Thyroid gland (tissue), 4 donors: ENCODE data around the gene GAB3. TPM values are rescaled to one million over a fixed set of nuclear protein-coding genes. Genes with fewer than 3 reads are reported as not detected.
"Not testable (repeated sequence)": the region's sequence is repeated elsewhere in the genome, so short reads cannot be mapped to it uniquely, and the experiment has no call there.

ENCODE experiments used
- DNase-seq, 2 donors: peaks; one replicate each; pipeline ENCODE4 v3.0.0-alpha.2; 2019
- H3K27ac ChIP-seq, 3 donors: fragments of 200-600 bp; sonication (generic); 1 replicate in 2 of 3; 2 replicates in 1 of 3; pipeline ENCODE4 v1.5.1; 2016 to 2019; ENCODE audit warnings: mild to moderate bottlenecking in 1 of 3, moderate library complexity in 1 of 3
- H3K27me3 ChIP-seq: fragments of 200-600 bp; sonication (generic); one replicate; pipeline ENCODE4 v1.5.1; 2019
- H3K36me3 ChIP-seq, 2 donors: fragments of 200-600 bp; sonication (generic); one replicate each; pipeline ENCODE4 v1.5.1; 2016 to 2019
- H3K4me1 ChIP-seq, 2 donors: fragments of 200-600 bp; sonication (generic); one replicate each; pipeline ENCODE4 v1.5.1; 2017 to 2019
- H3K4me3 ChIP-seq, 3 donors: fragments of 200-600 bp; sonication (generic); replicated peaks in 1 of 3; 1 replicate in 2 of 3; 2 replicates in 1 of 3; pipeline ENCODE4 v1.5.1; 2016; ENCODE audit warnings: mild to moderate bottlenecking in 1 of 3
- H3K9me3 ChIP-seq: fragments of 200-600 bp; sonication (generic); one replicate; pipeline ENCODE4 v1.5.1; 2017
- POLR2A ChIP-seq, 2 donors: fragments of 450-650 bp; IDR thresholded peaks; one replicate each; pipeline ENCODE4 v1.6.1; 2017; ENCODE audit warnings: antibody characterized with exemption in 2 of 2, mild to moderate bottlenecking in 2 of 2, moderate library complexity in 1 of 2
- WGBS, 2 donors: methylation state at CpG; one replicate each; pipeline ENCODE4 v1.1.5; 2017; 5-methylcytosine and 5-hydroxymethylcytosine counted together
- intact Hi-C: fragments of 100-400 bp; cut with DNase I; formaldehyde crosslinking; loops from one replicate; pipeline ENCODE4 v1.15.1; 2023
- total RNA-seq, 4 donors: library from RNA; depleted of rRNA; stranded (reverse); fragments of >200 nt; gene quantifications; one replicate each; pipeline ENCODE4 v1.2.3, GENCODE V29; 2016
- TF ChIP-seq, protein P1 (sequence below), 6 experiments: fragments of 200-600 bp in 3 of 6; fragments of 450-650 bp in 3 of 6; sonication (generic) in 3 of 6; IDR thresholded peaks; one replicate each; pipeline ENCODE4 v1.5.1; 2016 to 2019; ENCODE audit warnings: antibody characterized with exemption in 6 of 6, mild to moderate bottlenecking in 2 of 6, inconsistent platforms in 1 of 6, moderate library complexity in 1 of 6

The GAB3 gene
- total RNA-seq, 4 donors from 2014 or later: 5.8 to 10.2 (median 8.1) TPM

DNA sequence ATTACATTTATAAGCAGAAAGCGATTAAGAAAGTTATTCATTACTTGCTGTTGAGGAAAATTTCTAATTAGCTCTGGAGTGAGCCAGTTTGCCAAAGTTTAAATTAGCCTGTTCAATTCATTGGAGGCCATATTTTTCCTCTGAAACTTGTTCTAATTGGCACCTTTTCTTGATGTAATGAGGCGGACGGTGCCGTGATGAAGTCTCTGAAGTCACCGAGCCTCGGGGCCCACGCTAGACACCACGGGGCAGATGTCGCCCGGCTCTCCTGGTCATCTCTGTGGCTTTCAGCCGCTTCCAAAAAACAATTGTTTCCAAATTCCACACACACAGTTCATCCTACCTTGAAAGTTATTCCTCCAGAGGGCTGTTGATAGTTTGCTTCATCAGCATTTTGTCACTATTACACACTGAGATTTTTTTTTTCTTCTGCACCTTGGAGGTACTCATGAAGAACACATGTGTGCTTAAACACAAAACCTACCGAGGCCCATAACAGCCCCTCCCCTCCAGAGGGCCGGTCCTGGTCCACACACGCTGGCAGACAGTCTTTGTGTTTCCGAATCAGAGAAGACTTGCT, 93.6 kb downstream of the GAB3 start:
- Histone ChIP-seq H3K9me3 (no peaks in the 10 kb centered on the region), H3K36me3 (no peaks in the 10 kb centered on the region), H3K4me3 (no peak overlapping the region), H3K27me3 (no peaks in the 10 kb centered on the region), H3K27ac (no peak overlapping the region), H3K4me1 (no peaks in the 10 kb centered on the region)
- 90 to 93% methylated on average over 15 of the region's 15 CpGs for WGBS, 2 donors
- no peak for DNase-seq
- intact Hi-C loops: no loop called here
- TF ChIP-seq POLR2A (IDR thresholded peaks at IDR 0.05): no peak
- TF ChIP-seq, protein P1, sequence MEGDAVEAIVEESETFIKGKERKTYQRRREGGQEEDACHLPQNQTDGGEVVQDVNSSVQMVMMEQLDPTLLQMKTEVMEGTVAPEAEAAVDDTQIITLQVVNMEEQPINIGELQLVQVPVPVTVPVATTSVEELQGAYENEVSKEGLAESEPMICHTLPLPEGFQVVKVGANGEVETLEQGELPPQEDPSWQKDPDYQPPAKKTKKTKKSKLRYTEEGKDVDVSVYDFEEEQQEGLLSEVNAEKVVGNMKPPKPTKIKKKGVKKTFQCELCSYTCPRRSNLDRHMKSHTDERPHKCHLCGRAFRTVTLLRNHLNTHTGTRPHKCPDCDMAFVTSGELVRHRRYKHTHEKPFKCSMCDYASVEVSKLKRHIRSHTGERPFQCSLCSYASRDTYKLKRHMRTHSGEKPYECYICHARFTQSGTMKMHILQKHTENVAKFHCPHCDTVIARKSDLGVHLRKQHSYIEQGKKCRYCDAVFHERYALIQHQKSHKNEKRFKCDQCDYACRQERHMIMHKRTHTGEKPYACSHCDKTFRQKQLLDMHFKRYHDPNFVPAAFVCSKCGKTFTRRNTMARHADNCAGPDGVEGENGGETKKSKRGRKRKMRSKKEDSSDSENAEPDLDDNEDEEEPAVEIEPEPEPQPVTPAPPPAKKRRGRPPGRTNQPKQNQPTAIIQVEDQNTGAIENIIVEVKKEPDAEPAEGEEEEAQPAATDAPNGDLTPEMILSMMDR (IDR thresholded peaks at IDR 0.05): no peak

DNA sequence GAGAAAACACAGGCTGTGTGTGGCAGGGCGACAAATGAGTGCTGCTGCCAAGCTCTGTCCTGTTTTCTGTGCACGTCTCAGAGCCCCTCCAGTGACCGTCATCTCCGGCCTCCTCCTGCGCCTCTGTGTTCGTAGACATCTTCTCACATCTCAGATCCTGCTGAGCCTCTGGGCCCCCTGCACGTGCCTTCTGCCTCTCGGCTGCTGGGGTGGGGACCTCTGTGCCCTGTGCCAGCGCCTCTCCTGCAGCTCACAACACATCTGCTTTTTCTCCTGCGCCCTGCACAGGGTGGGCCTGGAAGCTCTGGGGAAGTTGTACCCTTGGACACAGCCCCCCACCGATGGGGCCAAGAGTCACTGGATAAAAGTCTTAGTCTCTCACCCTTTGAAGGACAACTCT, 95.1 kb downstream of the GAB3 start:
- TF ChIP-seq, protein P1 (IDR thresholded peaks at IDR 0.05): no peak
- no peak for TF ChIP-seq POLR2A (IDR thresholded peaks at IDR 0.05)
- 84 to 85% methylated on average over 7 to 11 of the region's 11 CpGs for WGBS, 2 donors
- Histone ChIP-seq H3K9me3 (no peaks in the 10 kb centered on the region), H3K4me1 (no peaks in the 10 kb centered on the region), H3K4me3 (no peak overlapping the region), H3K27ac (no peak overlapping the region), H3K27me3 (no peaks in the 10 kb centered on the region), H3K36me3 (no peaks in the 10 kb centered on the region)
- DNase-seq: no peak
- intact Hi-C loops: no loop called here

DNA sequence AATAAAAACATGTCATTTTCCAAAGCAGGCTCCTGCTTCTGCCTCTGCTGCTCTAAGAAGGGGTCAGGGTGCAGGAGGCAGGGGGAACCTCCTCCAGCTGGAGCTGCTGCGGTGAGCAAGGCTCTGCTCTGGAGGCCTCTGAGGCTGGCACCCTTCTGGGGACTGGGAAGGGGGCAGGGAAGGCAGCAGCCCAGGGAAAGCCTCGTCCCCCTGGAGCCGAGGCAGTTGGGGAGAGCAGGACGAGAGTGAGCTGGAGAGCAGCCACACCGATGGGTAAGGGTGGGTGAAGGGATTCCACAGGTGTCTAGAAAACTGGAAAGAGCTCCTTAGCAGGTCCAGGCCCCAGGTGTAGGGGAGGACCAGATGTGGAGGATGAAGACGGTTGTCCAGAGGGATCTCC, 95.5 kb downstream of the GAB3 start:
- no peak for DNase-seq
- Histone ChIP-seq H3K27ac (no peak overlapping the region), H3K4me1 (no peaks in the 10 kb centered on the region), H3K4me3 (no peak overlapping the region), H3K27me3 (no peaks in the 10 kb centered on the region), H3K36me3 (no peaks in the 10 kb centered on the region), H3K9me3 (no peaks in the 10 kb centered on the region)
- intact Hi-C loops: no loop called here
- 67 to 79% methylated on average over 5 of the region's 6 CpGs for WGBS, 2 donors
- no peak for TF ChIP-seq POLR2A (IDR thresholded peaks at IDR 0.05)
- TF ChIP-seq, protein P1 (IDR thresholded peaks at IDR 0.05): no peak

DNA sequence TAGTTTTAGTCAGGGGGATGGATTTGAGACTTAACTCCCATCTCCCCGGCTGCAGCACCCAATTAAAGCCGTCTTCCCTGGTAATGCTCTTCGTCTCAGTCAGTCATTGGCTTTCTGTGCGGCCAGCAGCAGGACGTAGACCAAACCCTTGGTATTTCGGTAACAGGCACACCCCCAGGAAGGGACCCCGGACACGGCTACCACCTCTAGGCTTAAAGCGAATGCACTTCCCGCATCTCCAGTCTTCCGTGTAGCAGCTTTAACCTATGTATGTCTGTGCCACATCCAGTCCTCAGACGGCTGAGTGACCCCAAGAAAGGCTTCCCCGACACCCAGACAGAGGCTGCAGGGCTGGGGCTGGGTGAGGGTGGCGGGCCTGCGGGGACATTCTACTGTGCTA, 96.0 kb downstream of the GAB3 start:
- Histone ChIP-seq H3K27ac (no peak overlapping the region), H3K9me3 (no peaks in the 10 kb centered on the region), H3K36me3 (no peaks in the 10 kb centered on the region), H3K4me3 (no peak overlapping the region), H3K27me3 (no peaks in the 10 kb centered on the region), H3K4me1 (no peaks in the 10 kb centered on the region)
- no peak for DNase-seq
- 86% methylated on average over 5 to 13 of the region's 15 CpGs for WGBS, 2 donors
- TF ChIP-seq, protein P1 (IDR thresholded peaks at IDR 0.05): no peak
- TF ChIP-seq POLR2A (IDR thresholded peaks at IDR 0.05): no peak
- intact Hi-C loops: no loop called here

DNA sequence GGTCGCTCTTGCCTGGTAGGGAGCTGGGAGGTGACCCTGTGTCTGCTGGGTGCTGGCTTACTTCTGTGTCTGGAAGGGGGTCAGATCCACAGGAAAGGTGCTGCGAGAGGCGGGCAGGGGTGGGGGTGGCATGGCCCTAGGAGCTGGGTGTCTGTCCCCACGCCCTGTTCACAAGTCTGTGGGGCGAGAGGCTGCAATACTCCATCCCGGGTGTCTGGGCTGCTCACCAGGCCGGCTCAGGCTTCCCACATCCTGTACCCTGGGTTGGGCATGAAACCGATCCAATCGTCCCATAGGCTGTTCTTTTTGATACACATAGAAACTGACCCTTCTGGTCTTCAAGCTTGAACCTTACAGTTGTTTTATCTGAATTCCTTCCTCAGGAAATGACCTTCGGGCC, 96.5 kb downstream of the GAB3 start:
- 57 to 93% methylated on average over 1 to 4 of the region's 10 CpGs for WGBS, 2 donors
- DNase-seq: no peak
- no peaks in the 10 kb centered on the region for H3K9me3 ChIP-seq
- no peak overlapping the region for H3K4me3 ChIP-seq
- no peak for TF ChIP-seq POLR2A (IDR thresholded peaks at IDR 0.05)
- TF ChIP-seq, protein P1 (IDR thresholded peaks at IDR 0.05): no peak
- intact Hi-C loops: no loop called here
- no peaks in the 10 kb centered on the region for H3K36me3 ChIP-seq
- H3K27me3 ChIP-seq: no peaks in the 10 kb centered on the region
- no peak overlapping the region for H3K27ac ChIP-seq
- H3K4me1 ChIP-seq: no peaks in the 10 kb centered on the region

DNA sequence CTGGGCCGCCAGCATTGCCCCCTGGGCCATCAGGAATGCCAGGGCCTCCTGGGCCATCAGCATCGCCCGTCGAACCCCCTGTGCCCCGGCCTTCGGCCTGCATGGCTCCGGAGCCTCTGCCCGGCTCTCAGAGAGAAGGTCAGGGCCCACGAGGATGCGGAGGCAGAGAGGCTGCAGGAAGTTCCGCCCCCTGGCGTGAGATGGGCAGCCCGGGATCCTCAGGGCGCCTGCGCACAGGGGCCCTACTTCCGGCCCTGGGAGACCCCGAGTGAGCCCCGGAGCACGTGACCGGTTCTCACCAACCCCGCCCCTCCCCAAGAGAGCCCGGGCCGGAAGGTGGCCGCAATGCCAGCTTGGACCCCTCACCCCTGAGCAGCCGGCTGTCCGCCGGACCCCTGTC, 97.5 kb downstream of the GAB3 start, which contains the start of gene CTAG2:
Gene CTAG2, minus strand, starts transcription at position 167 of the 400 bp plus-strand sequence. Its CDS starts 64 bp downstream, at position 103.
- H3K36me3 ChIP-seq, H3K27ac ChIP-seq, DNase-seq, H3K9me3 ChIP-seq, H3K4me1 ChIP-seq, H3K4me3 ChIP-seq, H3K27me3 ChIP-seq, intact Hi-C loops: not testable (repeated sequence)
- WGBS, 2 donors: no CpG with 5 or more reads among the region's 27 CpGs
